K562 (cell line): Measurements from ENCODE around the gene AGRN. TPM values are rescaled to one million over a fixed set of nuclear protein-coding genes. Genes with fewer than 3 reads are reported as not detected.

Source experiments
- CREBBP ChIP-seq: IDR thresholded peaks from one replicate; pipeline ENCODE4 v1.6.1; 2012; ENCODE audit warnings: low read depth, mild to moderate bottlenecking, control low read depth, inconsistent platforms, low read length
- HDAC1 ChIP-seq, 2 experiments: fragments of 450-650 bp; IDR thresholded peaks; 2 replicates each; pipeline ENCODE4 v1.6.1; 2016 to 2017; ENCODE audit warnings: inconsistent platforms in 1 of 2, mild to moderate bottlenecking in 1 of 2, moderate library complexity in 1 of 2
- ILF3 ChIP-seq: fragments of 450-650 bp; IDR thresholded peaks from 2 replicates; pipeline ENCODE4 v1.6.1; 2018; ENCODE audit warnings: antibody characterized with exemption, mild to moderate bottlenecking, moderate library complexity, borderline replicate concordance
- JUN ChIP-seq, 2 experiments: sonication (generic) in 1 of 2; formaldehyde crosslinking in 1 of 2; IDR thresholded peaks; 2 replicates each; pipeline versions ENCODE4 v1.6.1 to v1.8.0; 2012 to 2022; ENCODE audit warnings: borderline replicate concordance in 2 of 2, mild to moderate bottlenecking in 2 of 2, improper control_type of control experiment in 1 of 2, low read depth in 1 of 2, low read length in 1 of 2, missing genetic modification reagents in 1 of 2
- KAT2B ChIP-seq: IDR thresholded peaks from one replicate; pipeline ENCODE4 v1.6.1; 2012; ENCODE audit warnings: low read depth, mild to moderate bottlenecking, control low read depth, inconsistent platforms, low read length, moderate library complexity
- KLF16 ChIP-seq: IDR thresholded peaks from 2 replicates; pipeline ENCODE4 v1.6.1; 2016; ENCODE audit warnings: antibody characterized with exemption
- MNT ChIP-seq, 2 experiments: fragments of 450-650 bp; conservative IDR thresholded peaks; 2 replicates each; pipeline ENCODE4 v1.6.1; 2017; ENCODE audit warnings: mild to moderate bottlenecking in 2 of 2, moderate library complexity in 2 of 2
- MTA1 ChIP-seq: fragments of 450-650 bp; IDR thresholded peaks from 2 replicates; pipeline ENCODE4 v1.6.1; 2017; ENCODE audit warnings: borderline replicate concordance
- MYBL2 ChIP-seq, 2 experiments: fragments of 450-650 bp in 1 of 2; sonication (generic) in 1 of 2; formaldehyde crosslinking in 1 of 2; IDR thresholded peaks; 2 replicates each; pipeline versions ENCODE4 v1.6.1 to v1.8.1; 2017 to 2022; ENCODE audit warnings: borderline replicate concordance in 1 of 2, inconsistent platforms in 1 of 2, low read depth in 1 of 2, mild to moderate bottlenecking in 1 of 2, missing genetic modification reagents in 1 of 2, moderate library complexity in 1 of 2
- NR2C2 ChIP-seq, 2 experiments: fragments of 200-800 bp in 1 of 2; sonication (Bioruptor generic) in 1 of 2; sonication (generic) in 1 of 2; formaldehyde crosslinking in 1 of 2; IDR thresholded peaks; 2 replicates each; pipeline versions ENCODE4 v1.6.1 to v1.8.0; 2016 to 2022; ENCODE audit warnings: mild to moderate bottlenecking in 1 of 2, missing compliant biosample characterization in 1 of 2, missing genetic modification characterization in 1 of 2, missing genetic modification reagents in 1 of 2
- PTTG1 ChIP-seq: fragments of 450-650 bp; IDR thresholded peaks from 2 replicates; pipeline ENCODE4 v1.6.1; 2016; ENCODE audit warnings: low read depth, mild to moderate bottlenecking, missing genetic modification characterization, missing compliant biosample characterization
- SMARCE1 ChIP-seq: fragments of 450-650 bp; IDR thresholded peaks from 2 replicates; pipeline ENCODE4 v1.7.1; 2016; ENCODE audit warnings: mild to moderate bottlenecking
- TAL1 ChIP-seq: fragments of 450-650 bp; IDR thresholded peaks from 2 replicates; pipeline ENCODE4 v1.6.1; 2016; ENCODE audit warnings: mild to moderate bottlenecking
- TCF3 ChIP-seq: sonication (generic); formaldehyde crosslinking; IDR thresholded peaks from 2 replicates; pipeline ENCODE4 v1.4.0; 2020; ENCODE audit warnings: mild to moderate bottlenecking, missing genetic modification reagents
- TOE1 ChIP-seq, 2 experiments: fragments of 450-650 bp in 1 of 2; sonication (generic) in 1 of 2; formaldehyde crosslinking in 1 of 2; IDR thresholded peaks; 2 replicates each; pipeline versions ENCODE4 v1.7.1 to v1.8.0; 2016 to 2022; ENCODE audit warnings: borderline replicate concordance in 2 of 2, mild to moderate bottlenecking in 2 of 2, antibody characterized with exemption in 1 of 2, inconsistent platforms in 1 of 2, low read depth in 1 of 2, missing genetic modification reagents in 1 of 2, moderate library complexity in 1 of 2
- TSC22D4 ChIP-seq: fragments of 450-650 bp; IDR thresholded peaks from 2 replicates; pipeline ENCODE4 v1.6.1; 2016; ENCODE audit warnings: missing genetic modification characterization, missing biosample characterization, control low read depth
- U2AF2 ChIP-seq: fragments of 200-400 bp; formaldehyde crosslinking; optimal IDR thresholded peaks from 2 replicates; pipeline ENCODE3; 2017; ENCODE audit warnings: low read depth, mild to moderate bottlenecking, low read length
- ZNF217 ChIP-seq: sonication (generic); formaldehyde crosslinking; IDR thresholded peaks from 2 replicates; pipeline ENCODE4 v1.8.0; 2022; ENCODE audit warnings: mild to moderate bottlenecking, missing genetic modification reagents
- ZNF436 ChIP-seq: fragments of 250-450, 450-650 bp; sonication (Bioruptor Pico); formaldehyde crosslinking; IDR thresholded peaks from 2 replicates; pipeline ENCODE4 v1.7.0; 2020; ENCODE audit warnings: mild to moderate bottlenecking
- ZNF79 ChIP-seq: fragments of 250-450 bp; sonication (Bioruptor Pico); IDR thresholded peaks from 2 replicates; pipeline ENCODE4 v1.4.0; 2020; ENCODE audit warnings: low read depth, mild to moderate bottlenecking, moderate library complexity
- polyA plus RNA-seq, 8 experiments: library from polyadenylated mRNA; depleted of rRNA in 4 of 8; stranded (reverse) in 5 of 8; unstranded in 3 of 8; fragments of >200 nt; fragmentation: Nextera tagmentation in 2 of 8; fragmentation: Illumina TruSeq in 1 of 8; extraction: Ambion mirVana in 2 of 8; extraction: Trizol in 1 of 8; gene quantifications; 2 replicates each; pipeline versions ENCODE4 v1.2.1 to v1.2.3, GENCODE V29; 2011 to 2014; ENCODE audit warnings: inconsistent platforms in 1 of 8, missing spikeins in 1 of 8
- total RNA-seq, 7 experiments: library from RNA; depleted of rRNA in 6 of 7; stranded (reverse); fragments of >200 nt in 6 of 7; fragmentation: Illumina TruSeq in 2 of 7; extraction: Trizol in 2 of 7; gene quantifications; 2 replicates each; pipeline versions ENCODE4 v1.2.1 to v1.2.3, GENCODE V29; 2011 to 2021; ENCODE audit warnings: low replicate concordance in 1 of 7
- TF ChIP-seq, protein P1 (sequence below): fragments of 450-650 bp; IDR thresholded peaks from 2 replicates; pipeline ENCODE4 v1.6.1; 2017; ENCODE audit warnings: mild to moderate bottlenecking, moderate library complexity

AGRN gene
- total and polyA plus RNA-seq, 9 of the 15 experiments (the other 6 are each of a cell fraction or from before 2014, with no cell fraction given), result 0.04 to 111 (median 18.1) TPM

DNA sequence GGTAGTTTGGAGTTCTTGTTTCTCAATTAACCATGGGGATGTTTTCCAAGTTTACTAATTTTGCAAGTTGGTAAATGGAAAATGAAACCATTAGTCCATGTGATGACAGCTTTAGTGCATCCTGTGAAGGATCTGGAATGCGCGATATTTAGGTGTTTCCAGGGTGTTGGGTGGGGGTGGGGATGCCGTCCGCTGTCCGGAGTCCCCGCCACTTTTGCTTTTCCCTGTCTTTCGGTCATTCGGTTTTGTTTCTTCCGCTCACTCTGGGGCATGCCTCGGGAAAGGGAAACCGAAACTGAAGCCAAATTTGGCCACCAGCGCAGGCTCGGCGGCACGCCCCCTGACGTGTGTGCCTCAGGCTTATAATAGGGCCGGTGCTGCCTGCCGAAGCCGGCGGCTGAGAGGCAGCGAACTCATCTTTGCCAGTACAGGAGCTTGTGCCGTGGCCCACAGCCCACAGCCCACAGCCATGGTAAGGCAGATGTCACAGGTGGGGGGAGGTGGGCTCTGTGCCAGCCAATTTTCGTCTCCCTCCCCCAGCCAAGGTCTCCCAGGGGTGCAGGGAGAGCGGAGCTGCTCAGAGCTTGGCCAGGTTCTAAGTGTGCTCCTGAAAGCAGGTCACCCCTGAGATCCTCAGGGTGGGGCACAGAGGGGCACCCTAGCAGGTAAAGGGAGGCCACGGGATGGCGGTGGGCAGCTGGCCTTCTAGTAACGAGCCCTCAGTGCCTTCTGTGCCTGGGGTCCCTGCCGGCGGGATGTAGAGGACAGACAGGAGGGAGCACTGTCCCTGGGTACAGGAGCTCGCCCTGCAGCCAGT is 6.6 kb upstream of the AGRN start, which contains the start of gene ISG15 (continued):
- TF ChIP-seq TCF3 (CRISPR knock-in tag), result peak; percentile 27; the same call in 1 of the 2 replicates
- no peak for TF ChIP-seq U2AF2
- TF ChIP-seq NR2C2 (CRISPR knock-in tag; IDR thresholded peaks at IDR 0.05), result no peak
- TF ChIP-seq NR2C2 (tag; IDR thresholded peaks at IDR 0.05), result peak; percentile 29; the same call in 1 of the 2 replicates
- no peak for TF ChIP-seq ZNF79 (CRISPR knock-in tag)
- no peak for TF ChIP-seq PTTG1 (tag)
- peak; percentile 59 for TF ChIP-seq TAL1
- no peak for TF ChIP-seq ZNF436 (CRISPR knock-in tag)
- TF ChIP-seq CREBBP, result no peak
- no peak for TF ChIP-seq TSC22D4
- TF ChIP-seq HDAC1 (IDR thresholded peaks at IDR 0.05), result peak in 1 of 2 experiments; percentile 97; a peak in 2 of 4 replicates
- TF ChIP-seq KLF16, result no peak
- 0 out of 2 replicates have a peak, but pooled peaks have one; percentile 9 for TF ChIP-seq MTA1
- TF ChIP-seq TOE1 (IDR thresholded peaks at IDR 0.05; ENCODE audit: borderline replicate concordance), result peak; percentile 55; the same call in 1 of the 2 replicates
- no peak for TF ChIP-seq TOE1 (CRISPR knock-in tag; IDR thresholded peaks at IDR 0.05; ENCODE audit: borderline replicate concordance, low read depth)
- TF ChIP-seq MYBL2 (IDR thresholded peaks at IDR 0.05; ENCODE audit: low read depth), result no peak
- TF ChIP-seq MYBL2 (CRISPR knock-in tag; IDR thresholded peaks at IDR 0.05; ENCODE audit: borderline replicate concordance), result no peak
- TF ChIP-seq, protein P1, sequence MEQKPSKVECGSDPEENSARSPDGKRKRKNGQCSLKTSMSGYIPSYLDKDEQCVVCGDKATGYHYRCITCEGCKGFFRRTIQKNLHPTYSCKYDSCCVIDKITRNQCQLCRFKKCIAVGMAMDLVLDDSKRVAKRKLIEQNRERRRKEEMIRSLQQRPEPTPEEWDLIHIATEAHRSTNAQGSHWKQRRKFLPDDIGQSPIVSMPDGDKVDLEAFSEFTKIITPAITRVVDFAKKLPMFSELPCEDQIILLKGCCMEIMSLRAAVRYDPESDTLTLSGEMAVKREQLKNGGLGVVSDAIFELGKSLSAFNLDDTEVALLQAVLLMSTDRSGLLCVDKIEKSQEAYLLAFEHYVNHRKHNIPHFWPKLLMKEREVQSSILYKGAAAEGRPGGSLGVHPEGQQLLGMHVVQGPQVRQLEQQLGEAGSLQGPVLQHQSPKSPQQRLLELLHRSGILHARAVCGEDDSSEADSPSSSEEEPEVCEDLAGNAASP, result no peak
- peak; percentile 40; the same call in 1 of the 2 replicates for TF ChIP-seq JUN (IDR thresholded peaks at IDR 0.05; ENCODE audit: borderline replicate concordance, low read depth, low read length)
- peak; percentile 91 for TF ChIP-seq JUN (CRISPR knock-in tag; IDR thresholded peaks at IDR 0.05; ENCODE audit: borderline replicate concordance)
- TF ChIP-seq MNT (conservative IDR thresholded peaks at IDR 0.05), result peak; percentile 95 to 97
- no peak for TF ChIP-seq KAT2B
- TF ChIP-seq SMARCE1, result peak; percentile 70
- no peak for TF ChIP-seq ILF3
- TF ChIP-seq ZNF217 (CRISPR knock-in tag), result no peak
